Spleen (tissue), 7 donors: ENCODE results near the gene RABAC1.

Experiments used
- POLR2A ChIP-seq, 3 donors: fragments of 450-650 bp; IDR thresholded peaks; one replicate each; pipeline ENCODE4 v1.5.1; 2017; ENCODE audit warnings: antibody characterized with exemption in 3 of 3, mild to moderate bottlenecking in 1 of 3
- POLR2AphosphoS5 ChIP-seq, 3 donors: sonication (generic); formaldehyde crosslinking; IDR thresholded peaks; one replicate each; pipeline ENCODE4 v1.5.1; 2017; ENCODE audit warnings: antibody characterized with exemption in 3 of 3
- TF ChIP-seq, protein P1 (sequence below), 11 experiments: fragments of 200-600 bp in 7 of 11; fragments of 450-650 bp in 4 of 11; sonication (generic) in 4 of 11; IDR thresholded peaks in 8 of 11; conservative IDR thresholded peaks in 3 of 11; 1 replicate in 7 of 11; 2 replicates in 4 of 11; pipeline versions ENCODE4 v1.4.0 to v1.8.0; 2016 to 2021; ENCODE audit warnings: antibody characterized with exemption in 11 of 11, inconsistent platforms in 4 of 11, mild to moderate bottlenecking in 1 of 11
- donor health status: DM: no; HTN: no; CAD: no; lungs with moderate emphysema.
- donor health status: DM: no; HTN: no; CAD: no.
- donor health status: DM: no; HTN: no; CAD: no.

- no peak for TF ChIP-seq POLR2A (IDR thresholded peaks at IDR 0.05)
- TF ChIP-seq, protein P1, sequence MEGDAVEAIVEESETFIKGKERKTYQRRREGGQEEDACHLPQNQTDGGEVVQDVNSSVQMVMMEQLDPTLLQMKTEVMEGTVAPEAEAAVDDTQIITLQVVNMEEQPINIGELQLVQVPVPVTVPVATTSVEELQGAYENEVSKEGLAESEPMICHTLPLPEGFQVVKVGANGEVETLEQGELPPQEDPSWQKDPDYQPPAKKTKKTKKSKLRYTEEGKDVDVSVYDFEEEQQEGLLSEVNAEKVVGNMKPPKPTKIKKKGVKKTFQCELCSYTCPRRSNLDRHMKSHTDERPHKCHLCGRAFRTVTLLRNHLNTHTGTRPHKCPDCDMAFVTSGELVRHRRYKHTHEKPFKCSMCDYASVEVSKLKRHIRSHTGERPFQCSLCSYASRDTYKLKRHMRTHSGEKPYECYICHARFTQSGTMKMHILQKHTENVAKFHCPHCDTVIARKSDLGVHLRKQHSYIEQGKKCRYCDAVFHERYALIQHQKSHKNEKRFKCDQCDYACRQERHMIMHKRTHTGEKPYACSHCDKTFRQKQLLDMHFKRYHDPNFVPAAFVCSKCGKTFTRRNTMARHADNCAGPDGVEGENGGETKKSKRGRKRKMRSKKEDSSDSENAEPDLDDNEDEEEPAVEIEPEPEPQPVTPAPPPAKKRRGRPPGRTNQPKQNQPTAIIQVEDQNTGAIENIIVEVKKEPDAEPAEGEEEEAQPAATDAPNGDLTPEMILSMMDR (IDR thresholded peaks at IDR 0.05 in 8 of 11, conservative IDR thresholded peaks at IDR 0.05 in 3 of 11), result peak; percentile 74 to 94 (median 89)
- TF ChIP-seq POLR2AphosphoS5 (IDR thresholded peaks at IDR 0.05), result peak in 2 of 3 donors; percentile 21 to 54
These were observed 24.2 kb downstream of the RABAC1 start for GRCh38 chr19:41934849-41935374.
